ENCODE data around the gene OR52E5. TPM values are rescaled to one million over a fixed set of nuclear protein-coding genes. Genes with fewer than 3 reads are reported as not detected.

OR52E5 gene
- total and polyA plus RNA-seq, 10 of the 15 experiments (the other 5 are each of a cell fraction or from before 2014, with no cell fraction given), result not detected

DNA sequence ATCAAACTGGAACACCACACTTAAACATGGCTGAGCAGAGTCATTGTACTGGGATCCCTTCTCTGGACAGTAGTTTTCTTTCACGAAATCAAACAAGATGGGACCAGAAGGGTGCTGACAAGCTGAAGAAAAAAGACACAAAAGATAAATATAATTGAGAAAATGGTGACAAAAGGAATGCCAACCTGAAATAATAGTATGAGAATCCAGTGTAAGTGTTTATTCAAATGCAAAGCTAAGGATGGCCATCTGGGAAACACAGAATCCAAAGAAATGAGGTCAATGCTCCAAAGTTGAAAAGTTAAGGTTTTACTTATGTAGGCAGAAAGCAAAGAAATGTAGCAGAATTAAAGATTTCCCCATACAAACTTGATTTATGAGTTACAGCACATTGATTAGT, 5.3 kb upstream of the OR52E5 start:
- Histone ChIP-seq H3K27me3 (replicated peaks in 1 of 2; ENCODE audit: control insufficient read depth in 2 of 2, insufficient read depth in 2 of 2, low read length in 1 of 2) (no peaks in the 10 kb centered on the region), H3K4me1 (ENCODE audit: control insufficient read depth, insufficient read depth, low read length) (no peaks in the 10 kb centered on the region), H3K36me3 (ENCODE audit: control insufficient read depth in 2 of 2, insufficient read depth in 2 of 2, low read length in 1 of 2) (no peaks in the 10 kb centered on the region), H3K9me3 (replicated peaks; ENCODE audit: control insufficient read depth, insufficient read depth, low read length) (no peaks in the 10 kb centered on the region), H2AFZ (ENCODE audit: control insufficient read depth, low read depth, low read length) (no peak overlapping the region), H3K4me3 (no peak overlapping the region), H3K79me2 (ENCODE audit: control insufficient read depth, insufficient read depth, low read length) (no peaks in the 10 kb centered on the region), H3K9ac (ENCODE audit: control insufficient read depth, insufficient read depth, low read length) (no peak overlapping the region), H4K20me1 (ENCODE audit: control insufficient read depth, insufficient read depth) (no peaks in the 10 kb centered on the region), H3K27ac (ENCODE audit: control insufficient read depth, insufficient read depth) (no peak overlapping the region), H3K4me2 (ENCODE audit: control insufficient read depth, insufficient read depth) (no peak overlapping the region)
- RAD21 ChIA-PET (ENCODE audit: unreplicated experiment), result interaction anchor here (1.0 kb wide), 1 partner anchor 56 kb away, joined by 3 read pairs; no protein-coding TSS in a partner anchor
- BruUV-seq (replicated peaks), result no TSS peak
- no peak for FAIRE-seq
- intact Hi-C loops (cut with micrococcal nuclease; ENCODE audit: unreplicated experiment) (loop anchor here (10.0 kb wide), 1 partner anchor 427 kb away; no protein-coding TSS in a partner anchor), in situ Hi-C loops (cut with MboI) (no loop called here)
- no peak for DNase-seq (ENCODE audit: low read depth, low spot score)
- CTCF ChIA-PET, result interaction anchor here (1.1 kb wide), 1 partner anchor 203 kb away, joined by 4 read pairs; the partner anchor contains the start of gene TRIM5
- POLR2A ChIA-PET, result no interaction called here
- no peak for TF ChIP-seq STAT3 (IDR thresholded peaks at IDR 0.05; ENCODE audit: low read depth, low read length)
- TF ChIP-seq, protein P1, sequence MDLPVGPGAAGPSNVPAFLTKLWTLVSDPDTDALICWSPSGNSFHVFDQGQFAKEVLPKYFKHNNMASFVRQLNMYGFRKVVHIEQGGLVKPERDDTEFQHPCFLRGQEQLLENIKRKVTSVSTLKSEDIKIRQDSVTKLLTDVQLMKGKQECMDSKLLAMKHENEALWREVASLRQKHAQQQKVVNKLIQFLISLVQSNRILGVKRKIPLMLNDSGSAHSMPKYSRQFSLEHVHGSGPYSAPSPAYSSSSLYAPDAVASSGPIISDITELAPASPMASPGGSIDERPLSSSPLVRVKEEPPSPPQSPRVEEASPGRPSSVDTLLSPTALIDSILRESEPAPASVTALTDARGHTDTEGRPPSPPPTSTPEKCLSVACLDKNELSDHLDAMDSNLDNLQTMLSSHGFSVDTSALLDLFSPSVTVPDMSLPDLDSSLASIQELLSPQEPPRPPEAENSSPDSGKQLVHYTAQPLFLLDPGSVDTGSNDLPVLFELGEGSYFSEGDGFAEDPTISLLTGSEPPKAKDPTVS (IDR thresholded peaks at IDR 0.05; ENCODE audit: low read depth, low read length), result no peak
- TF ChIP-seq IKZF2 (IDR thresholded peaks at IDR 0.05), result no peak
- TF ChIP-seq CEBPB (IDR thresholded peaks at IDR 0.05; ENCODE audit: borderline replicate concordance in 1 of 2, low read depth in 2 of 2, low read length in 2 of 2), result no peak
- no peak for TF ChIP-seq CBFB (IDR thresholded peaks at IDR 0.05; ENCODE audit: low read depth)
- TF ChIP-seq, protein P2, sequence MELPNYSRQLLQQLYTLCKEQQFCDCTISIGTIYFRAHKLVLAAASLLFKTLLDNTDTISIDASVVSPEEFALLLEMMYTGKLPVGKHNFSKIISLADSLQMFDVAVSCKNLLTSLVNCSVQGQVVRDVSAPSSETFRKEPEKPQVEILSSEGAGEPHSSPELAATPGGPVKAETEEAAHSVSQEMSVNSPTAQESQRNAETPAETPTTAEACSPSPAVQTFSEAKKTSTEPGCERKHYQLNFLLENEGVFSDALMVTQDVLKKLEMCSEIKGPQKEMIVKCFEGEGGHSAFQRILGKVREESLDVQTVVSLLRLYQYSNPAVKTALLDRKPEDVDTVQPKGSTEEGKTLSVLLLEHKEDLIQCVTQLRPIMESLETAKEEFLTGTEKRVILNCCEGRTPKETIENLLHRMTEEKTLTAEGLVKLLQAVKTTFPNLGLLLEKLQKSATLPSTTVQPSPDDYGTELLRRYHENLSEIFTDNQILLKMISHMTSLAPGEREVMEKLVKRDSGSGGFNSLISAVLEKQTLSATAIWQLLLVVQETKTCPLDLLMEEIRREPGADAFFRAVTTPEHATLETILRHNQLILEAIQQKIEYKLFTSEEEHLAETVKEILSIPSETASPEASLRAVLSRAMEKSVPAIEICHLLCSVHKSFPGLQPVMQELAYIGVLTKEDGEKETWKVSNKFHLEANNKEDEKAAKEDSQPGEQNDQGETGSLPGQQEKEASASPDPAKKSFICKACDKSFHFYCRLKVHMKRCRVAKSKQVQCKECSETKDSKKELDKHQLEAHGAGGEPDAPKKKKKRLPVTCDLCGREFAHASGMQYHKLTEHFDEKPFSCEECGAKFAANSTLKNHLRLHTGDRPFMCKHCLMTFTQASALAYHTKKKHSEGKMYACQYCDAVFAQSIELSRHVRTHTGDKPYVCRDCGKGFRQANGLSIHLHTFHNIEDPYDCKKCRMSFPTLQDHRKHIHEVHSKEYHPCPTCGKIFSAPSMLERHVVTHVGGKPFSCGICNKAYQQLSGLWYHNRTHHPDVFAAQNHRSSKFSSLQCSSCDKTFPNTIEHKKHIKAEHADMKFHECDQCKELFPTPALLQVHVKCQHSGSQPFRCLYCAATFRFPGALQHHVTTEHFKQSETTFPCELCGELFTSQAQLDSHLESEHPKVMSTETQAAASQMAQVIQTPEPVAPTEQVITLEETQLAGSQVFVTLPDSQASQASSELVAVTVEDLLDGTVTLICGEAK (IDR thresholded peaks at IDR 0.05; ENCODE audit: borderline replicate concordance), result no peak
- TF ChIP-seq STAT1 (conservative IDR thresholded peaks at IDR 0.05), result no peak
- no peak for TF ChIP-seq SIX5 (IDR thresholded peaks at IDR 0.05; ENCODE audit: low read depth, low read length, severe bottlenecking)
- TF ChIP-seq TCF7 (IDR thresholded peaks at IDR 0.05; ENCODE audit: borderline replicate concordance), result no peak
- no peak for TF ChIP-seq LARP7 (IDR thresholded peaks at IDR 0.05)
- TF ChIP-seq ETV6 (conservative IDR thresholded peaks at IDR 0.05 in 1 of 2, IDR thresholded peaks at IDR 0.05 in 1 of 2; ENCODE audit: borderline replicate concordance in 1 of 2, low read depth in 1 of 2), result no peak
- TF ChIP-seq, protein P3, sequence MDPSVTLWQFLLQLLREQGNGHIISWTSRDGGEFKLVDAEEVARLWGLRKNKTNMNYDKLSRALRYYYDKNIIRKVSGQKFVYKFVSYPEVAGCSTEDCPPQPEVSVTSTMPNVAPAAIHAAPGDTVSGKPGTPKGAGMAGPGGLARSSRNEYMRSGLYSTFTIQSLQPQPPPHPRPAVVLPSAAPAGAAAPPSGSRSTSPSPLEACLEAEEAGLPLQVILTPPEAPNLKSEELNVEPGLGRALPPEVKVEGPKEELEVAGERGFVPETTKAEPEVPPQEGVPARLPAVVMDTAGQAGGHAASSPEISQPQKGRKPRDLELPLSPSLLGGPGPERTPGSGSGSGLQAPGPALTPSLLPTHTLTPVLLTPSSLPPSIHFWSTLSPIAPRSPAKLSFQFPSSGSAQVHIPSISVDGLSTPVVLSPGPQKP (IDR thresholded peaks at IDR 0.05; ENCODE audit: low read depth, low read length), result no peak
- TF ChIP-seq ZNF274 (IDR thresholded peaks at IDR 0.05; ENCODE audit: insufficient read depth, insufficient read length), result no peak
- TF ChIP-seq SP1 (IDR thresholded peaks at IDR 0.05; ENCODE audit: low read depth, low read length), result no peak
- no peak for TF ChIP-seq SREBF2 (IDR thresholded peaks at IDR 0.05; ENCODE audit: low read length)
- TF ChIP-seq KLF5 (IDR thresholded peaks at IDR 0.05; ENCODE audit: partially characterized antibody), result no peak
- TF ChIP-seq ZBED1 (IDR thresholded peaks at IDR 0.05; ENCODE audit: borderline replicate concordance), result no peak
- no peak for ATAC-seq
- SMC1A ChIA-PET (ENCODE audit: uncharacterized antibody, unreplicated experiment), result interaction anchor here (0.6 to 2.0 kb wide), 3 partner anchors 78 to 655 kb away, joined by 4 to 6 read pairs (median 4); partner anchors contain the start of gene OR52N2
- 0% methylated on average over 1 of the region's 1 CpG for WGBS (ENCODE audit: insufficient coverage, insufficient replicate concordance, low lambda C conversion rate, missing lambda C conversion rate)
